Kidney (tissue), 14 donors: ENCODE results near the gene RELA. TPM values are rescaled to one million over a fixed set of nuclear protein-coding genes. Genes with fewer than 3 reads are reported as not detected.
"Not testable (repeated sequence)": the region's sequence is repeated elsewhere in the genome, so short reads cannot be mapped to it uniquely, and the experiment has no call there.

Experiments used
- DNase-seq, 5 donors: peaks; one replicate each; pipeline ENCODE4 v3.0.0-alpha.2; 2013 to 2020
- FAIRE-seq: peaks from 2 replicates; lab custom pipeline; 2012; peaks lifted over from hg19 to GRCh38; lab: Jason Lieb, UNC
- H3K27ac ChIP-seq, 2 donors: one replicate each; pipeline ENCODE4 v1.7.0; 2013; ENCODE audit warnings: low read depth in 2 of 2, low read length in 2 of 2, inconsistent platforms in 1 of 2
- H3K27me3 ChIP-seq: one replicate; pipeline ENCODE4 v1.7.1; 2013; ENCODE audit warnings: low read length, inconsistent platforms; ENCODE audit not compliant: control insufficient read depth, insufficient read depth
- H3K36me3 ChIP-seq, 3 donors: one replicate each; pipeline versions ENCODE4 v1.7.0 to v1.7.1; 2013; ENCODE audit warnings: low read length in 3 of 3, control low read depth in 1 of 3, inconsistent platforms in 1 of 3; ENCODE audit not compliant: insufficient read depth in 3 of 3, control insufficient read depth in 2 of 3
- H3K4me1 ChIP-seq, 3 donors: one replicate each; pipeline versions ENCODE4 v1.7.0 to v1.7.1; 2013; ENCODE audit warnings: low read length in 3 of 3, inconsistent platforms in 1 of 3, low read depth in 1 of 3; ENCODE audit not compliant: control insufficient read depth in 2 of 3, insufficient read depth in 2 of 3
- H3K4me3 ChIP-seq, 3 donors: one replicate each; pipeline versions ENCODE4 v1.7.0 to v1.8.1; 2013; ENCODE audit warnings: low read length in 3 of 3, control low read depth in 1 of 3, inconsistent platforms in 1 of 3
- H3K9ac ChIP-seq, 3 donors: one replicate each; pipeline versions ENCODE4 v1.7.0 to v1.7.1; 2013; ENCODE audit warnings: low read length in 3 of 3, control low read depth in 1 of 3, inconsistent platforms in 1 of 3
- H3K9me3 ChIP-seq, 3 donors: one replicate each; pipeline versions ENCODE4 v1.7.0 to v1.7.1; 2013; ENCODE audit warnings: low read length in 3 of 3, control low read depth in 1 of 3, inconsistent platforms in 1 of 3; ENCODE audit not compliant: control insufficient read depth in 2 of 3, insufficient read depth in 1 of 3
- CTCF ChIP-seq: IDR thresholded peaks from 3 replicates; pipeline ENCODE4 v1.5.1; 2012; ENCODE audit warnings: mild to moderate bottlenecking, moderate library complexity, borderline replicate concordance; ENCODE audit not compliant: insufficient read depth; ENCODE audit errors: extremely low read depth
- intact Hi-C: fragments of 100-400 bp; cut with DNase I; formaldehyde crosslinking; loops from one replicate; pipeline ENCODE4 v1.11.1; 2022
- polyA plus RNA-seq: library from polyadenylated mRNA; stranded (reverse); fragments of 350-450 nt; fragmentation: Illumina TruSeq; extraction: RNeasy Lipid Tissue Mini Kit (QIAGEN cat#74804); gene quantifications from one replicate; pipeline ENCODE4 v1.2.3, GENCODE V29; 2014; ENCODE audit warnings: low read depth, low replicate concordance; ENCODE audit not compliant: insufficient read depth
- total RNA-seq: library from RNA; stranded (reverse); fragmentation: NEBNext Ultra II Directional; extraction: Animal tissue kit (Norgen Biotek cat#: 25700); gene quantifications from one replicate; pipeline ENCODE4 v1.2.1, GENCODE V29; 2021
- donor health status: control.
- donor health status: control.
- donor health status: control.
- donor health status: control.
- donor health status: control.
- donor health status: DM: yes; HTN: yes; CAD: no.
- donor health status: Normal renal cell carcinoma (clear cell type).

RELA gene
- total and polyA plus RNA-seq, 2 donors from 2014 or later, result 34.8 to 81.6 TPM

GRCh38 chr11:65639623-65640482 lies 22.9 kb downstream of the RELA start:
- intact Hi-C loops, result no loop called here
- Histone ChIP-seq H3K4me1 (peaks cover 0 to 29% (median 0%) of the 10 kb centered on the region in 3 donors), H3K9me3 (no peaks in the 10 kb centered on the region), H3K27ac (peak overlapping the region; percentile 43 to 78), H3K27me3 (no peaks in the 10 kb centered on the region), H3K9ac (no peak overlapping the region), H3K36me3 (peaks cover 2 to 11% (median 9%) of the 10 kb centered on the region in 3 donors), H3K4me3 (no peak overlapping the region)
- DNase-seq (peak in 1 of 5 donors; percentile 86), FAIRE-seq (no peak)
- TF ChIP-seq CTCF, result no peak

- Histone ChIP-seq H3K4me1 (peaks cover 0 to 29% (median 0%) of the 10 kb centered on the region in 3 donors), H3K36me3 (peaks cover 4 to 18% (median 15%) of the 10 kb centered on the region in 3 donors)
- DNase-seq, intact Hi-C loops, FAIRE-seq, H3K27ac ChIP-seq, H3K9me3 ChIP-seq, H3K4me3 ChIP-seq, H3K27me3 ChIP-seq, H3K9ac ChIP-seq: not testable (repeated sequence)
These were observed 23.5 kb downstream of the RELA start for GRCh38 chr11:65639228-65639597.

- H3K27me3 ChIP-seq, result no peaks in the 10 kb centered on the region
- peak within 1 kb of the TSS; percentile 56 to 72 (median 64) for H3K4me3 ChIP-seq
- intact Hi-C loops, result no loop called here
- peak within 1 kb of the TSS; percentile 83 to 87 for H3K27ac ChIP-seq
- H3K4me1 ChIP-seq, result peaks cover 0 to 29% (median 0%) of the 10 kb centered on the region in 3 donors
- peak; percentile 83 to 93 (median 90) for DNase-seq
- peak; percentile 40 for TF ChIP-seq CTCF
- H3K9me3 ChIP-seq, result no peaks in the 10 kb centered on the region
- H3K9ac ChIP-seq, result peak within 1 kb of the TSS in 2 of 3 donors; percentile 63 to 85
- H3K36me3 ChIP-seq, result peaks cover 4 to 17% (median 16%) of the 10 kb centered on the region in 3 donors
- no peak for FAIRE-seq
These were observed 24.8 kb downstream of the RELA start, which contains the start of gene SIPA1 for GRCh38 chr11:65637794-65638419. Gene SIPA1, plus strand, starts transcription at chr11:65638101. Its CDS starts 2,821 bp downstream, at chr11:65640922.
